H9 (cell line): ENCODE measurements around the gene TM9SF2. TPM values are rescaled to one million over a fixed set of nuclear protein-coding genes. Genes with fewer than 3 reads are reported as not detected.

Experiments used
- DNase-seq: peaks from one replicate; pipeline ENCODE4 v3.0.0-alpha.2; 2017
- H2AFZ ChIP-seq: one replicate; pipeline ENCODE4 v1.6.1; 2013; ENCODE audit warnings: mild to moderate bottlenecking, low read length, control low read depth, moderate library complexity
- H2AK5ac ChIP-seq: 2 replicates; pipeline ENCODE4 v1.6.1; 2013; ENCODE audit warnings: low read length, control low read depth, mixed read lengths; ENCODE audit not compliant: insufficient read length
- H2BK120ac ChIP-seq: one replicate; pipeline ENCODE4 v1.6.1; 2013; ENCODE audit warnings: low read depth, mild to moderate bottlenecking, low read length, control low read depth, inconsistent platforms; ENCODE audit not compliant: poor library complexity, severe bottlenecking
- H2BK12ac ChIP-seq: 2 replicates; pipeline ENCODE4 v1.6.1; 2013; ENCODE audit warnings: low read length, control low read depth, mixed read lengths, low read depth; ENCODE audit not compliant: insufficient read length
- H2BK15ac ChIP-seq: 2 replicates; pipeline ENCODE4 v1.6.1; 2013; ENCODE audit warnings: low read depth, low read length, control low read depth
- H2BK20ac ChIP-seq: one replicate; pipeline ENCODE4 v1.6.1; 2013; ENCODE audit warnings: low read depth, mild to moderate bottlenecking, low read length, control low read depth, inconsistent platforms; ENCODE audit not compliant: poor library complexity, severe bottlenecking
- H2BK5ac ChIP-seq: 2 replicates; pipeline ENCODE4 v1.6.1; 2013; ENCODE audit warnings: low read length, control low read depth, mixed read lengths; ENCODE audit not compliant: insufficient read length
- H3K14ac ChIP-seq: 2 replicates; pipeline ENCODE4 v1.6.1; 2013; ENCODE audit warnings: low read length, control low read depth; ENCODE audit not compliant: insufficient read depth
- H3K18ac ChIP-seq: 2 replicates; pipeline ENCODE4 v1.6.1; 2013; ENCODE audit warnings: low read depth, mild to moderate bottlenecking, mixed read lengths, low read length, control low read depth; ENCODE audit not compliant: insufficient read length
- H3K23ac ChIP-seq: 2 replicates; pipeline ENCODE4 v1.6.1; 2013; ENCODE audit warnings: low read length, control low read depth, mixed read lengths, low read depth; ENCODE audit not compliant: insufficient read length
- H3K23me2 ChIP-seq: 2 replicates; pipeline ENCODE4 v1.6.1; 2013; ENCODE audit warnings: low read depth, mild to moderate bottlenecking, mixed read lengths, low read length, control low read depth; ENCODE audit not compliant: insufficient read length, poor library complexity, severe bottlenecking
- H3K27ac ChIP-seq: 2 replicates; pipeline ENCODE4 v1.5.1; 2013; ENCODE audit warnings: low read length, control low read depth, mixed read lengths, low read depth; ENCODE audit not compliant: insufficient read length
- H3K27me3 ChIP-seq: 2 replicates; pipeline ENCODE4 v1.6.1; 2013; ENCODE audit warnings: low read length, control low read depth, inconsistent platforms; ENCODE audit not compliant: insufficient read depth
- H3K4ac ChIP-seq: 2 replicates; pipeline ENCODE4 v1.6.1; 2013; ENCODE audit warnings: low read depth, mild to moderate bottlenecking, control low read depth, inconsistent platforms, low read length, moderate library complexity
- H3K4me1 ChIP-seq: 2 replicates; pipeline ENCODE4 v1.6.1; 2013; ENCODE audit warnings: low read length, control low read depth, inconsistent platforms; ENCODE audit not compliant: insufficient read depth
- H3K4me2 ChIP-seq: 2 replicates; pipeline ENCODE4 v1.6.1; 2013; ENCODE audit warnings: low read length, control low read depth, mixed read lengths; ENCODE audit not compliant: insufficient read length, insufficient read depth
- H3K56ac ChIP-seq: 2 replicates; pipeline ENCODE4 v1.6.1; 2013; ENCODE audit warnings: low read depth, mild to moderate bottlenecking, mixed read lengths, low read length, control low read depth; ENCODE audit not compliant: insufficient read length
- H3K79me1 ChIP-seq: 2 replicates; pipeline ENCODE4 v1.6.1; 2013; ENCODE audit warnings: low read depth, mild to moderate bottlenecking, moderate library complexity, low read length, control low read depth, inconsistent platforms; ENCODE audit not compliant: insufficient read depth, poor library complexity, severe bottlenecking
- H3K79me2 ChIP-seq: 2 replicates; pipeline ENCODE4 v1.6.1; 2013; ENCODE audit warnings: low read length, control low read depth, inconsistent platforms; ENCODE audit not compliant: insufficient read depth
- H3K9ac ChIP-seq: 2 replicates; pipeline ENCODE4 v1.6.1; 2013; ENCODE audit warnings: low read length, control low read depth, mixed read lengths; ENCODE audit not compliant: insufficient read length; ENCODE audit errors: extremely low read depth
- H3K9me3 ChIP-seq: one replicate; pipeline ENCODE4 v1.6.1; 2013; ENCODE audit warnings: low read depth, low read length, inconsistent platforms; ENCODE audit not compliant: control insufficient read depth
- H3T11ph ChIP-seq: one replicate; pipeline ENCODE4 v1.6.1; 2013; ENCODE audit warnings: mild to moderate bottlenecking, low read length, control low read depth, inconsistent platforms
- H4K20me1 ChIP-seq: one replicate; pipeline ENCODE4 v1.6.1; 2013; ENCODE audit not compliant: control insufficient read depth, insufficient read length, insufficient read depth
- H4K5ac ChIP-seq: 2 replicates; pipeline ENCODE4 v1.6.1; 2013; ENCODE audit warnings: low read depth, mild to moderate bottlenecking, mixed read lengths, low read length, control low read depth; ENCODE audit not compliant: insufficient read length
- H4K8ac ChIP-seq: replicated peaks from 2 replicates; pipeline ENCODE4 v1.6.1; 2013; ENCODE audit warnings: low read length, control low read depth, mixed read lengths, low read depth; ENCODE audit not compliant: insufficient read length
- H4K91ac ChIP-seq: 2 replicates; pipeline ENCODE4 v1.6.1; 2013; ENCODE audit warnings: low read depth, mild to moderate bottlenecking, moderate library complexity, mixed read lengths, low read length, control low read depth; ENCODE audit not compliant: insufficient read length
- H3K27ac Mint-ChIP-seq, 3 experiments: 2 replicates in 2 of 3; 3 replicates in 1 of 3; pipeline ENCODE4 v1.8.0; 2020 to 2021; ENCODE audit warnings: mixed read lengths in 3 of 3, mild to moderate bottlenecking in 1 of 3, moderate library complexity in 1 of 3
- H3K27me3 Mint-ChIP-seq: 2 replicates; pipeline ENCODE4 v1.8.0; 2021; ENCODE audit warnings: low read depth, mild to moderate bottlenecking, moderate library complexity, mixed read lengths
- H3K36me3 Mint-ChIP-seq, 3 experiments: 2 replicates in 2 of 3; 3 replicates in 1 of 3; pipeline ENCODE4 v1.8.0; 2020 to 2021; ENCODE audit warnings: low read depth in 3 of 3, mixed read lengths in 3 of 3; ENCODE audit not compliant: insufficient read depth in 1 of 3
- H3K4me1 Mint-ChIP-seq, 2 experiments: 2 replicates each; pipeline ENCODE4 v1.8.0; 2020; ENCODE audit warnings: mixed read lengths in 2 of 2
- H3K4me3 Mint-ChIP-seq, 2 experiments: 2 replicates in 1 of 2; 3 replicates in 1 of 2; pipeline ENCODE4 v1.8.0; 2020 to 2021; ENCODE audit warnings: mild to moderate bottlenecking in 2 of 2, mixed read lengths in 2 of 2, moderate library complexity in 1 of 2
- H3K9me3 Mint-ChIP-seq, 2 experiments: 2 replicates in 1 of 2; 3 replicates in 1 of 2; pipeline ENCODE4 v1.8.0; 2020; ENCODE audit warnings: mild to moderate bottlenecking in 2 of 2, mixed read lengths in 2 of 2, moderate library complexity in 1 of 2
- CTCF ChIP-seq: fragments of 200-600 bp; sonication (generic); conservative IDR thresholded peaks from 3 replicates; pipeline ENCODE4 v1.8.0; 2021; ENCODE audit warnings: antibody characterized with exemption, mild to moderate bottlenecking
- WGBS: extraction: QIAGEN DNeasy Blood & Tissue Kit; methylation state at CpG from one replicate; pipeline ENCODE4 v1.1.7; 2013; ENCODE audit warnings: missing lambda C conversion rate, low lambda C conversion rate, mixed read lengths; ENCODE audit not compliant: insufficient read length; ENCODE audit errors: extremely low coverage; 5-methylcytosine and 5-hydroxymethylcytosine counted together
- total RNA-seq: library from RNA; stranded (reverse); gene quantifications from 2 replicates; pipeline ENCODE4 v1.2.1, GENCODE V29; 2021

The TM9SF2 gene
- total RNA-seq, 1 experiment from 2014 or later = 86.1 TPM

DNA sequence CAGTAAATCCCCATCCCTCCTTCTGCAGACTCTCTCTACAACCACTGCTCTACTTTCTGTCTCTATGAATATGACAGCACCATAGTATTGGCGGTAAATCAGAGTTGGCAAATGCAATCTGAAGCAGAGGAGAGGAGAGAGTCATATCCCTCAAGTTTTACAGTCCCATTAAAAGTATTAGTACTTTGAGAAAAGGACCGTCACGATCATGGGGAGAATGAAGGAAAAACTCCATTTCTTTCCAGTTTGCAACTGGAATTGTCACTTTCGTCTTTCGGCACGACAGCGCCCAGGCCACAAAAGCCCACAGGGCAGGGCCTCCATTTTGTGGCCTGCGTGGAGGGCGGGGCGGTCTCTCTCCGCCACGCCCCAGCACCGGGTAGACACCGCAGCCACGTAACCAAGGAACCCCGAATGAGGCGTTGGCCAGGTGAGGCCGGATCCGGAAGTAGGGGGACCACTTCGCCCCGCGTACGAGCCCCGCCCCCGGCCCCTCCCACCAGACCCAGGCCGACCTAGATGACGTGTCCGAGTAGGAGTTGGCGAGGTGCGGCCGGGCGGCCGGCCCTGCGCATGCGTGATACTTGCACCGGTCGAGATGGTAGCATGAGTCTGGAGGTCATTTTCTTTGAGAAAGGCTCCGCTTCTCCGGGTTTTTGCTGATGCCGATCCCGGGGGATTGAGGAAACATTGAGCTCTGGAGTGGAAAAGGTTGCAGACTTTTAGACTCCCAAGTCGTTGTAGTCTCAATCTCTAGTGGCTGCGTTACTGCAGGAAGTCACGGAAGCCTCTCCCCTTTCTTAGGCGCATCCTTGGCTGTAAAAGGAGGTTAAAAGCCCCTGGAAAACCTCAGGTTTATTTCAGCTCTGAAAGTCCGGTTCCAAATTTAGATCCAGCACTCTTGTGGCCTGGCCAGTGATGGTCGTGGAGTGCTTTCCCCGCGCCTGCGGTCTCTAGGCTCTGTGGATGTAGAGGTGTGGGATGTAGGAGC lies 2.8 kb upstream of the TM9SF2 start:
- peak overlapping the region; percentile 99 for H3K27ac Mint-ChIP-seq
- H3K27ac ChIP-seq = peak overlapping the region; percentile 83
- H3K23me2 ChIP-seq = peaks cover 13% of the 10 kb centered on the region
- no peak overlapping the region for H2BK20ac ChIP-seq
- peaks cover 1% of the 10 kb centered on the region for H3K27me3 Mint-ChIP-seq
- H3K9me3 ChIP-seq = no peaks in the 10 kb centered on the region
- peak overlapping the region; percentile 1 for H2AFZ ChIP-seq
- WGBS = no CpG with 5 or more reads among the region's 50 CpGs
- H3K4me2 ChIP-seq = peak overlapping the region; percentile 95
- peak overlapping the region; percentile 43 for H2BK5ac ChIP-seq
- H3K4me3 Mint-ChIP-seq = peak overlapping the region; percentile 80 to 85
- H3K9me3 Mint-ChIP-seq = peaks cover 11 to 15% of the 10 kb centered on the region in 2 experiments; a peak in 3 of 5 replicates
- H3K4me1 ChIP-seq = no peaks in the 10 kb centered on the region
- H3K9ac ChIP-seq = peak overlapping the region; percentile 89
- H2BK12ac ChIP-seq = no peak overlapping the region
- peak; percentile 100 for DNase-seq
- TF ChIP-seq CTCF = no peak
- H3T11ph ChIP-seq = no peak overlapping the region
- peaks cover 4 to 24% (median 12%) of the 10 kb centered on the region in 3 experiments for H3K36me3 Mint-ChIP-seq
- H4K5ac ChIP-seq = peak overlapping the region; percentile 72
- no peak overlapping the region for H2BK15ac ChIP-seq
- H3K27me3 ChIP-seq = no peaks in the 10 kb centered on the region
- peaks cover 13% of the 10 kb centered on the region; the same call in 1 of the 2 replicates for H3K79me2 ChIP-seq
- H3K4me1 Mint-ChIP-seq = peaks cover 37 to 43% of the 10 kb centered on the region in 2 experiments
- no peak overlapping the region for H3K23ac ChIP-seq
- H3K14ac ChIP-seq = peak overlapping the region; percentile 54; the same call in 1 of the 2 replicates
- peak overlapping the region; percentile 77 for H3K18ac ChIP-seq
- no peaks in the 10 kb centered on the region for H4K20me1 ChIP-seq
- H2AK5ac ChIP-seq = no peak overlapping the region
- no peak overlapping the region for H3K56ac ChIP-seq
- no peaks in the 10 kb centered on the region for H3K79me1 ChIP-seq
- no peak overlapping the region for H4K8ac ChIP-seq
- no peak overlapping the region; the same call in 1 of the 2 replicates for H3K4ac ChIP-seq
- H4K91ac ChIP-seq = no peak overlapping the region
- no peak overlapping the region for H2BK120ac ChIP-seq
